ENCODE results near the gene FADS1. TPM values are rescaled to one million over a fixed set of nuclear protein-coding genes. Genes with fewer than 3 reads are reported as not detected.

FADS1 gene
- polyA plus RNA-seq, 1 donor (not counting 4 experiments of a cell fraction or from before 2014, with no cell fraction given): 34.0 TPM

GRCh38 chr11:61764606-61765260 lies 52.1 kb downstream of the FADS1 start:
- Histone ChIP-seq H3K79me2 (ENCODE audit: control insufficient read depth, insufficient read depth, low read length) (no peaks in the 10 kb centered on the region), H3K4me3 (ENCODE audit: control insufficient read depth in 2 of 3, extremely low read depth in 1 of 3, insufficient read depth in 2 of 3, low read depth in 1 of 3, low read length in 3 of 3) (no peak overlapping the region), H3K9ac (ENCODE audit: control insufficient read depth, extremely low read depth, insufficient read depth, low read length) (no peak overlapping the region), H3K36me3 (ENCODE audit: control insufficient read depth in 2 of 2, extremely low read depth in 1 of 2, insufficient read depth in 2 of 2, low read length in 2 of 2) (no peaks in the 10 kb centered on the region), H3K4me1 (ENCODE audit: control insufficient read depth, extremely low read depth, insufficient read depth, low read length) (no peaks in the 10 kb centered on the region), H2AFZ (ENCODE audit: control insufficient read depth, low read length) (no peak overlapping the region), H3K9me1 (ENCODE audit: control insufficient read depth, extremely low read depth, insufficient read depth, low read length) (no peaks in the 10 kb centered on the region), H4K20me1 (ENCODE audit: control insufficient read depth, extremely low read depth, insufficient read depth, low read length) (no peaks in the 10 kb centered on the region), H3K4me2 (ENCODE audit: control insufficient read depth, extremely low read depth, insufficient read depth, low read depth, low read length) (no peak overlapping the region), H3K9me3 (ENCODE audit: control insufficient read depth, low read depth, low read length) (no peaks in the 10 kb centered on the region), H3K27me3 (ENCODE audit: control insufficient read depth, extremely low read depth, insufficient read depth, low read length) (peaks cover 9% of the 10 kb centered on the region), H3K27ac (ENCODE audit: control insufficient read depth, insufficient read depth, low read length) (no peak overlapping the region)
- FAIRE-seq: no peak
- no peak for DNase-seq (ENCODE audit: low read depth, low spot score)
- no peak for TF ChIP-seq CTCF (optimal IDR thresholded peaks at IDR 0.05 in 1 of 3, IDR thresholded peaks at IDR 0.05 in 1 of 3, conservative IDR thresholded peaks at IDR 0.05 in 1 of 3; ENCODE audit: extremely low read depth in 1 of 3, insufficient read depth in 2 of 3, low read length in 3 of 3)
- TF ChIP-seq EZH2 (IDR thresholded peaks at IDR 0.05; ENCODE audit: low read length): no peak
- dilution Hi-C loops (cut with MboI; ENCODE audit: extremely low pct_ligation_motif_present, low sequenced_read_pairs): no loop called here

GRCh38 chr11:61763930-61764605 lies 52.7 kb downstream of the FADS1 start:
- dilution Hi-C loops (cut with MboI; ENCODE audit: extremely low pct_ligation_motif_present, low sequenced_read_pairs): no loop called here
- no peak for FAIRE-seq
- TF ChIP-seq CTCF (optimal IDR thresholded peaks at IDR 0.05 in 1 of 3, IDR thresholded peaks at IDR 0.05 in 1 of 3, conservative IDR thresholded peaks at IDR 0.05 in 1 of 3; ENCODE audit: extremely low read depth in 1 of 3, insufficient read depth in 2 of 3, low read length in 3 of 3): no peak
- TF ChIP-seq EZH2 (IDR thresholded peaks at IDR 0.05; ENCODE audit: low read length): no peak
- no peaks in the 10 kb centered on the region for H4K20me1 ChIP-seq (ENCODE audit: control insufficient read depth, extremely low read depth, insufficient read depth, low read length)
- no peak overlapping the region for H3K4me2 ChIP-seq (ENCODE audit: control insufficient read depth, extremely low read depth, insufficient read depth, low read depth, low read length)
- H3K27ac ChIP-seq (ENCODE audit: control insufficient read depth, insufficient read depth, low read length): no peak overlapping the region
- no peak overlapping the region for H3K4me3 ChIP-seq (ENCODE audit: control insufficient read depth in 2 of 3, extremely low read depth in 1 of 3, insufficient read depth in 2 of 3, low read depth in 1 of 3, low read length in 3 of 3)
- no peaks in the 10 kb centered on the region for H3K79me2 ChIP-seq (ENCODE audit: control insufficient read depth, insufficient read depth, low read length)
- peaks cover 9% of the 10 kb centered on the region for H3K27me3 ChIP-seq (ENCODE audit: control insufficient read depth, extremely low read depth, insufficient read depth, low read length)
- no peak overlapping the region for H3K9ac ChIP-seq (ENCODE audit: control insufficient read depth, extremely low read depth, insufficient read depth, low read length)
- H3K9me1 ChIP-seq (ENCODE audit: control insufficient read depth, extremely low read depth, insufficient read depth, low read length): no peaks in the 10 kb centered on the region
- no peaks in the 10 kb centered on the region for H3K9me3 ChIP-seq (ENCODE audit: control insufficient read depth, low read depth, low read length)
- no peak overlapping the region for H2AFZ ChIP-seq (ENCODE audit: control insufficient read depth, low read length)
- DNase-seq (ENCODE audit: low read depth, low spot score): no peak
- H3K36me3 ChIP-seq (ENCODE audit: control insufficient read depth in 2 of 2, extremely low read depth in 1 of 2, insufficient read depth in 2 of 2, low read length in 2 of 2): no peaks in the 10 kb centered on the region
- H3K4me1 ChIP-seq (ENCODE audit: control insufficient read depth, extremely low read depth, insufficient read depth, low read length): no peaks in the 10 kb centered on the region

Measured in keratinocyte (primary cell).